Measurements from ENCODE around the gene PRRC2B.

DNA sequence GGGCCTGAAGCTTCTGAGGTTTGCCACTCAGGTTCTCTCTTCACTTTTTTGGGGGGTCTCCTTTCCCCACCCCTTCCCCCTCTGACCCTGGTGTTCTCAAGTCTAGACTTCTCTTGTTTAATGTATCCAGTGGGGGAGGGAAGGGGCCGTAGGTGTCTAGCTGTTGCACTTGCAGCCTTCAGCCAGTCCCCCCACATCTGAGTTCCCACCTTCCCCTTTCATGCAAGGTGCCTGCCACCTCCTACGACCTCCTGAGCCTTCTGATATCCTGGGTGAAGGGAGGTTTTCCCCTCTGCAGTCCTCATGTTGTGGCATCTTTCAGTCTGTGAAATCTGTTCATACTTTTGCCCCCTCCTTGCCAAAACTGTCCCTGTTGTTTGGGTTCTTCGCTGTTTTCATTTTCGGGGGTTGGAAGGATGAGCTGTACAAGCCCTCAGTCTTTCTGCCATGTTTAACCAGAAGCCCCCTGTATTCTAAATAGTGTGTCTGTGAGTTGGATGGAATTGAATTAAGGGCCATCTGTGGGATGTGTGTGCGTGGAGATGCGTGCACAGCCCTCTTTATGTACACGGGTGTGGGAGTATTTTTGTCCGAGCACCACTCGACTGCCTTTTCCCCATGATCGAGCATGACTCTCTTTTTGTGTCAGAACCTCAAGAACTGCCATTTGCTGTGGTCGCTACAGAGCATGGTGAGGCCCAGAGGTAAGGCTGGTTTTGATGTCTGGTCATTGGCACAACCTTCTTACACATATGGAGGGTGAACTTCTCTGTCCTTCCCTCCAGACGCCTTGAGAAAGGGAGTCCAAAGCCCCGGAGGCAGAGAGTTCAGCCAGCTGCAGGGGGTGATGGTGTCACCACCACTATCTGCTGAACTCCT, 23.6 kb downstream of the PRRC2B start:
- TF ChIP-seq POLR2A (IDR thresholded peaks at IDR 0.05): no peak
- TF ChIP-seq, protein P1, sequence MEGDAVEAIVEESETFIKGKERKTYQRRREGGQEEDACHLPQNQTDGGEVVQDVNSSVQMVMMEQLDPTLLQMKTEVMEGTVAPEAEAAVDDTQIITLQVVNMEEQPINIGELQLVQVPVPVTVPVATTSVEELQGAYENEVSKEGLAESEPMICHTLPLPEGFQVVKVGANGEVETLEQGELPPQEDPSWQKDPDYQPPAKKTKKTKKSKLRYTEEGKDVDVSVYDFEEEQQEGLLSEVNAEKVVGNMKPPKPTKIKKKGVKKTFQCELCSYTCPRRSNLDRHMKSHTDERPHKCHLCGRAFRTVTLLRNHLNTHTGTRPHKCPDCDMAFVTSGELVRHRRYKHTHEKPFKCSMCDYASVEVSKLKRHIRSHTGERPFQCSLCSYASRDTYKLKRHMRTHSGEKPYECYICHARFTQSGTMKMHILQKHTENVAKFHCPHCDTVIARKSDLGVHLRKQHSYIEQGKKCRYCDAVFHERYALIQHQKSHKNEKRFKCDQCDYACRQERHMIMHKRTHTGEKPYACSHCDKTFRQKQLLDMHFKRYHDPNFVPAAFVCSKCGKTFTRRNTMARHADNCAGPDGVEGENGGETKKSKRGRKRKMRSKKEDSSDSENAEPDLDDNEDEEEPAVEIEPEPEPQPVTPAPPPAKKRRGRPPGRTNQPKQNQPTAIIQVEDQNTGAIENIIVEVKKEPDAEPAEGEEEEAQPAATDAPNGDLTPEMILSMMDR (IDR thresholded peaks at IDR 0.05): no peak
